GM12878 (cell line): ENCODE data around the gene LSM14B.

Source experiments
- CTCF ChIP-seq, 3 experiments: IDR thresholded peaks in 2 of 3; conservative IDR thresholded peaks in 1 of 3; 2 replicates each; pipeline ENCODE4 v1.5.1; 2011; ENCODE audit warnings: low read depth in 3 of 3, low read length in 3 of 3, mild to moderate bottlenecking in 3 of 3, control low read depth in 2 of 3, moderate library complexity in 2 of 3, inconsistent platforms in 1 of 3, mixed read lengths in 1 of 3; ENCODE audit not compliant: control insufficient read depth in 2 of 3, insufficient read depth in 1 of 3; ENCODE audit errors: extremely low read depth in 1 of 3
- EP300 ChIP-seq, 2 experiments: fragments of 150-350 bp in 1 of 2; IDR thresholded peaks; 2 replicates each; pipeline ENCODE4 v1.6.1; 2011 to 2012; ENCODE audit warnings: low read depth in 2 of 2, low read length in 2 of 2, borderline replicate concordance in 1 of 2, improper control_type of control experiment in 1 of 2, inconsistent platforms in 1 of 2; ENCODE audit not compliant: control insufficient read depth in 1 of 2
- FOXK2 ChIP-seq: fragments of 450-650 bp; IDR thresholded peaks from 2 replicates; pipeline ENCODE4 v1.6.1; 2017; ENCODE audit warnings: mild to moderate bottlenecking, moderate library complexity
- POLR2AphosphoS5 ChIP-seq: IDR thresholded peaks from 2 replicates; pipeline ENCODE4 v1.6.1; 2011; ENCODE audit warnings: mild to moderate bottlenecking, low read length, inconsistent platforms
- RAD21 ChIP-seq: IDR thresholded peaks from 2 replicates; pipeline ENCODE4 v1.6.1; 2011; ENCODE audit warnings: mild to moderate bottlenecking, low read depth, low read length, moderate library complexity; ENCODE audit not compliant: insufficient read depth
- REST ChIP-seq: IDR thresholded peaks from 2 replicates; pipeline ENCODE4 v1.6.1; 2012; ENCODE audit warnings: mild to moderate bottlenecking, low read depth, low read length
- SKIL ChIP-seq: fragments of 450-650 bp; IDR thresholded peaks from 2 replicates; pipeline ENCODE4 v1.6.1; 2017; ENCODE audit warnings: mild to moderate bottlenecking, low read depth, inconsistent platforms; ENCODE audit not compliant: poor library complexity, severe bottlenecking
- SREBF2 ChIP-seq: IDR thresholded peaks from 2 replicates; pipeline ENCODE4 v1.6.1; 2012; ENCODE audit warnings: mild to moderate bottlenecking, low read length
- TCF3 ChIP-seq: IDR thresholded peaks from 2 replicates; pipeline ENCODE4 v1.6.1; 2012; ENCODE audit warnings: low read depth, mild to moderate bottlenecking, low read length, borderline replicate concordance; ENCODE audit not compliant: insufficient read depth

- TF ChIP-seq REST: no peak
- no peak for TF ChIP-seq RAD21
- TF ChIP-seq POLR2AphosphoS5: no peak
- TF ChIP-seq CTCF (IDR thresholded peaks at IDR 0.05 in 2 of 3, conservative IDR thresholded peaks at IDR 0.05 in 1 of 3; ENCODE audit: control insufficient read depth in 2 of 3, extremely low read depth in 1 of 3, insufficient read depth in 1 of 3, low read depth in 3 of 3, low read length in 3 of 3): no peak
- no peak for TF ChIP-seq SKIL
- no peak for TF ChIP-seq EP300 (IDR thresholded peaks at IDR 0.05; ENCODE audit: borderline replicate concordance in 1 of 2, control insufficient read depth in 1 of 2, low read depth in 2 of 2, low read length in 2 of 2)
- TF ChIP-seq SREBF2: no peak
- no peak for TF ChIP-seq FOXK2
- TF ChIP-seq TCF3: no peak
Measured at GRCh38 chr20:62119591-62120364, 2.5 kb upstream of the LSM14B start.
